Embryonic facial prominence (tissue), 1 donor: ENCODE results near the gene TMEM223.
"Not testable (repeated sequence)": the region's sequence is repeated elsewhere in the genome, so short reads cannot be mapped to it uniquely, and the experiment has no call there.

ENCODE experiments used
- DNase-seq: peaks from one replicate; pipeline ENCODE4 v3.0.0-alpha.2; 2016; ENCODE audit errors: extremely low spot score

The TMEM223 gene

GRCh38 chr11:62753736-62754603, 37.8 kb downstream of the TMEM223 start, which contains the start of gene ZBTB3:
Gene ZBTB3, minus strand, starts transcription at chr11:62754160. Its CDS starts 496 bp downstream, at chr11:62753664.
- DNase-seq: peak; percentile 99

- DNase-seq: no peak
These were observed 38.6 kb downstream of the TMEM223 start for GRCh38 chr11:62752994-62753735.

- no peak for DNase-seq
These were observed 39.5 kb downstream of the TMEM223 start for GRCh38 chr11:62752177-62752785.

GRCh38 chr11:62749931-62750330, 41.9 kb downstream of the TMEM223 start:
- not testable (repeated sequence) for DNase-seq

GRCh38 chr11:62747475-62748160, 44.2 kb downstream of the TMEM223 start:
- no peak for DNase-seq
